ENCODE data around the gene FBXO42. TPM values are rescaled to one million over a fixed set of nuclear protein-coding genes. Genes with fewer than 3 reads are reported as not detected.
A peak's percentile ranks its signal among the peaks of the same experiment; 100 is the strongest.

FBXO42 gene
- total and polyA plus RNA-seq, 2 donors (not counting 1 experiment from before 2014, with no cell fraction given): 10.4 to 13.5 TPM

- peaks cover 22% of the 10 kb centered on the region for H3K4me1 ChIP-seq (ENCODE audit: control insufficient read depth, extremely low read depth, insufficient read depth, low read length)
- no peaks in the 10 kb centered on the region for H3K27me3 ChIP-seq (ENCODE audit: control insufficient read depth, insufficient read depth, low read length)
- H3K4me3 ChIP-seq (replicated peaks in 1 of 4; ENCODE audit: control extremely low read depth in 1 of 4, insufficient read depth in 1 of 4, low read depth in 3 of 4, low read length in 4 of 4): peak overlapping the region; percentile 18 to 60 (median 44)
- no peak overlapping the region for H3K9ac ChIP-seq (ENCODE audit: insufficient read depth, low read length)
- no peak for TF ChIP-seq CTCF (conservative IDR thresholded peaks at IDR 0.05 in 1 of 2, IDR thresholded peaks at IDR 0.05 in 1 of 2; ENCODE audit: low read depth in 1 of 2, low read length in 2 of 2)
- TF ChIP-seq EZH2 (IDR thresholded peaks at IDR 0.05; ENCODE audit: low read length, missing control alignments): no peak
- peaks cover 2% of the 10 kb centered on the region for H4K20me1 ChIP-seq (ENCODE audit: control insufficient read depth, extremely low read depth, insufficient read depth, low read length)
- H3K79me2 ChIP-seq (ENCODE audit: control insufficient read depth, insufficient read depth, low read length): peaks cover 92% of the 10 kb centered on the region
- no peak overlapping the region for H2AFZ ChIP-seq (ENCODE audit: low read length)
- DNase-seq (ENCODE audit: low read depth in 2 of 2): peak; percentile 74 to 84
- H3K27ac ChIP-seq (ENCODE audit: insufficient read depth, low read length): peak overlapping the region; percentile 70
- no peaks in the 10 kb centered on the region for H3K9me3 ChIP-seq (ENCODE audit: control insufficient read depth, insufficient read depth, low read depth, low read length)
- H3K36me3 ChIP-seq (ENCODE audit: control insufficient read depth, insufficient read depth, low read length): no peaks in the 10 kb centered on the region
- peak overlapping the region; percentile 97 for H3K4me2 ChIP-seq (ENCODE audit: extremely low read depth, insufficient read depth, low read length)
Observed at GRCh38 chr1:16386454-16387113, 34.3 kb upstream of the FBXO42 start.

- H3K79me2 ChIP-seq (ENCODE audit: control insufficient read depth, insufficient read depth, low read length): peaks cover 92% of the 10 kb centered on the region
- H2AFZ ChIP-seq (ENCODE audit: low read length): no peak overlapping the region
- H3K4me3 ChIP-seq (replicated peaks in 1 of 4; ENCODE audit: control extremely low read depth in 1 of 4, insufficient read depth in 1 of 4, low read depth in 3 of 4, low read length in 4 of 4): no peak overlapping the region
- TF ChIP-seq CTCF (conservative IDR thresholded peaks at IDR 0.05 in 1 of 2, IDR thresholded peaks at IDR 0.05 in 1 of 2; ENCODE audit: low read depth in 1 of 2, low read length in 2 of 2) (no peak), EZH2 (IDR thresholded peaks at IDR 0.05; ENCODE audit: low read length, missing control alignments) (no peak)
- H3K27me3 ChIP-seq (ENCODE audit: control insufficient read depth, insufficient read depth, low read length): no peaks in the 10 kb centered on the region
- H4K20me1 ChIP-seq (ENCODE audit: control insufficient read depth, extremely low read depth, insufficient read depth, low read length): peaks cover 2% of the 10 kb centered on the region
- no peaks in the 10 kb centered on the region for H3K9me3 ChIP-seq (ENCODE audit: control insufficient read depth, insufficient read depth, low read depth, low read length)
- peaks cover 22% of the 10 kb centered on the region for H3K4me1 ChIP-seq (ENCODE audit: control insufficient read depth, extremely low read depth, insufficient read depth, low read length)
- no peaks in the 10 kb centered on the region for H3K36me3 ChIP-seq (ENCODE audit: control insufficient read depth, insufficient read depth, low read length)
- no peak for DNase-seq (ENCODE audit: low read depth in 2 of 2)
- H3K4me2 ChIP-seq (ENCODE audit: extremely low read depth, insufficient read depth, low read length): peak overlapping the region; percentile 97
- H3K9ac ChIP-seq (ENCODE audit: insufficient read depth, low read length): no peak overlapping the region
- H3K27ac ChIP-seq (ENCODE audit: insufficient read depth, low read length): peak overlapping the region; percentile 46
Observed at GRCh38 chr1:16385659-16386453, 33.6 kb upstream of the FBXO42 start.

GRCh38 chr1:16383888-16384287 is 31.6 kb upstream of the FBXO42 start:
- peaks cover 2% of the 10 kb centered on the region for H4K20me1 ChIP-seq (ENCODE audit: control insufficient read depth, extremely low read depth, insufficient read depth, low read length)
- peaks cover 22% of the 10 kb centered on the region for H3K4me1 ChIP-seq (ENCODE audit: control insufficient read depth, extremely low read depth, insufficient read depth, low read length)
- no peak for TF ChIP-seq EZH2 (IDR thresholded peaks at IDR 0.05; ENCODE audit: low read length, missing control alignments)
- no peak for TF ChIP-seq CTCF (conservative IDR thresholded peaks at IDR 0.05 in 1 of 2, IDR thresholded peaks at IDR 0.05 in 1 of 2; ENCODE audit: low read depth in 1 of 2, low read length in 2 of 2)
- no peak overlapping the region for H3K9ac ChIP-seq (ENCODE audit: insufficient read depth, low read length)
- no peak overlapping the region for H3K27ac ChIP-seq (ENCODE audit: insufficient read depth, low read length)
- no peaks in the 10 kb centered on the region for H3K9me3 ChIP-seq (ENCODE audit: control insufficient read depth, insufficient read depth, low read depth, low read length)
- no peak overlapping the region for H3K4me2 ChIP-seq (ENCODE audit: extremely low read depth, insufficient read depth, low read length)
- peaks cover 97% of the 10 kb centered on the region for H3K79me2 ChIP-seq (ENCODE audit: control insufficient read depth, insufficient read depth, low read length)
- H2AFZ ChIP-seq (ENCODE audit: low read length): no peak overlapping the region
- no peak overlapping the region for H3K4me3 ChIP-seq (replicated peaks in 1 of 4; ENCODE audit: control extremely low read depth in 1 of 4, insufficient read depth in 1 of 4, low read depth in 3 of 4, low read length in 4 of 4)
- H3K36me3 ChIP-seq (ENCODE audit: control insufficient read depth, insufficient read depth, low read length): no peaks in the 10 kb centered on the region
- no peak for DNase-seq (ENCODE audit: low read depth in 2 of 2)
- H3K27me3 ChIP-seq (ENCODE audit: control insufficient read depth, insufficient read depth, low read length): no peaks in the 10 kb centered on the region
